Natural killer cell (primary cell): ENCODE measurements around the gene RGS3. TPM values are rescaled to one million over a fixed set of nuclear protein-coding genes. Genes with fewer than 3 reads are reported as not detected.
"Not testable (repeated sequence)": the region's sequence is repeated elsewhere in the genome, so short reads cannot be mapped to it uniquely, and the experiment has no call there.

Experiments
- ATAC-seq, 3 donors: fragments of 150-1000 bp in 2 of 3; fragments of 200-7000 bp in 1 of 3; cut with Tn5 transposase; 1 replicate in 1 of 3; 2 replicates in 2 of 3; pipeline ENCODE4 v1.10.0; 2021; ENCODE audit warnings: mild to moderate bottlenecking in 2 of 3, moderate library complexity in 2 of 3
- DNase-seq, 2 donors: peaks; one replicate each; pipeline versions ENCODE4 v3.0.0 to v3.0.0-alpha.2; 2013 to 2021; ENCODE audit warnings: mixed read lengths in 1 of 2
- H3K27ac ChIP-seq: one replicate; pipeline ENCODE4 v1.5.1; 2013; ENCODE audit warnings: mild to moderate bottlenecking, low read length
- H3K27me3 ChIP-seq: one replicate; pipeline ENCODE4 v1.6.1; 2013; ENCODE audit warnings: low read length; ENCODE audit not compliant: control insufficient read depth, insufficient read depth
- H3K36me3 ChIP-seq: one replicate; pipeline ENCODE4 v1.6.1; 2013; ENCODE audit warnings: low read length; ENCODE audit not compliant: control insufficient read depth, insufficient read depth
- H3K4me1 ChIP-seq: one replicate; pipeline ENCODE4 v1.6.1; 2013; ENCODE audit warnings: low read length; ENCODE audit not compliant: control insufficient read depth, insufficient read depth
- H3K4me3 ChIP-seq: one replicate; pipeline ENCODE4 v1.5.1; 2013; ENCODE audit warnings: low read length
- H3K9me3 ChIP-seq: one replicate; pipeline ENCODE4 v1.6.1; 2013; ENCODE audit warnings: low read length; ENCODE audit not compliant: control insufficient read depth, insufficient read depth
- H3K27ac Mint-ChIP-seq, 2 donors: one replicate each; pipeline ENCODE4 v1.8.0; 2022; ENCODE audit warnings: mild to moderate bottlenecking in 2 of 2, mixed read lengths in 2 of 2, moderate library complexity in 1 of 2
- H3K27me3 Mint-ChIP-seq, 2 donors: one replicate each; pipeline ENCODE4 v1.8.0; 2022; ENCODE audit warnings: low read depth in 2 of 2, mixed read lengths in 2 of 2
- H3K36me3 Mint-ChIP-seq: one replicate; pipeline ENCODE4 v1.8.0; 2022; ENCODE audit warnings: mixed read lengths
- H3K4me1 Mint-ChIP-seq, 2 donors: one replicate each; pipeline ENCODE4 v1.8.0; 2022; ENCODE audit warnings: mixed read lengths in 2 of 2
- H3K4me3 Mint-ChIP-seq: one replicate; pipeline ENCODE4 v1.8.0; 2022; ENCODE audit warnings: mild to moderate bottlenecking, moderate library complexity, mixed read lengths
- H3K9me3 Mint-ChIP-seq, 2 donors: one replicate each; pipeline ENCODE4 v1.8.0; 2022; ENCODE audit warnings: mixed read lengths in 2 of 2
- CTCF ChIP-seq: fragments of 200-600 bp; IDR thresholded peaks from one replicate; pipeline ENCODE4 v1.8.0; 2022; ENCODE audit warnings: antibody characterized with exemption
- WGBS: methylation state at CpG from one replicate; pipeline ENCODE4 v1.1.7; 2013; ENCODE audit warnings: missing lambda C conversion rate; ENCODE audit not compliant: insufficient coverage; 5-methylcytosine and 5-hydroxymethylcytosine counted together
- intact Hi-C: fragments of 100-400 bp; cut with micrococcal nuclease; formaldehyde crosslinking; loops from one replicate; pipeline ENCODE4 v1.14.2; 2022
- total RNA-seq, 4 donors: library from RNA; stranded (reverse); fragments of 120-200 nt in 1 of 4; gene quantifications; one replicate each; pipeline versions ENCODE4 v1.2.3 to v1.2.4, GENCODE V29; 2013 to 2022

The RGS3 gene
- total RNA-seq, 3 donors from 2014 or later (not counting 1 experiment from before 2014, with no cell fraction given), result 148 to 269 (median 190) TPM

GRCh38 chr9:113485761-113486115 is 22.2 kb downstream of the RGS3 start:
- no peak for TF ChIP-seq CTCF
- intact Hi-C loops, result no loop called here
- no peak overlapping the region for H3K27ac Mint-ChIP-seq
- Histone ChIP-seq H3K27me3 (no peaks in the 10 kb centered on the region), H3K9me3 (no peaks in the 10 kb centered on the region), H3K36me3 (no peaks in the 10 kb centered on the region), H3K27ac (no peak overlapping the region), H3K4me3 (no peak overlapping the region), H3K4me1 (peaks cover 6% of the 10 kb centered on the region)
- H3K4me3 Mint-ChIP-seq, result no peak overlapping the region
- no peaks in the 10 kb centered on the region for H3K36me3 Mint-ChIP-seq
- no peak for DNase-seq
- ATAC-seq, result no peak
- no peaks in the 10 kb centered on the region for H3K9me3 Mint-ChIP-seq
- no peaks in the 10 kb centered on the region for H3K27me3 Mint-ChIP-seq
- WGBS, result 90% methylated on average over 5 of the region's 5 CpGs
- peaks cover 5 to 16% of the 10 kb centered on the region in 2 donors for H3K4me1 Mint-ChIP-seq

GRCh38 chr9:113486327-113486726 is 22.8 kb downstream of the RGS3 start:
- Histone ChIP-seq H3K4me1 (peaks cover 2% of the 10 kb centered on the region), H3K27me3 (no peaks in the 10 kb centered on the region), H3K4me3 (no peak overlapping the region), H3K9me3 (no peaks in the 10 kb centered on the region), H3K36me3 (no peaks in the 10 kb centered on the region), H3K27ac (no peak overlapping the region)
- intact Hi-C loops, result no loop called here
- Mint-ChIP-seq H3K4me3 (no peak overlapping the region), H3K27ac (no peak overlapping the region), H3K4me1 (peaks cover 0 to 11% of the 10 kb centered on the region in 2 donors), H3K36me3 (no peaks in the 10 kb centered on the region), H3K27me3 (no peaks in the 10 kb centered on the region), H3K9me3 (no peaks in the 10 kb centered on the region)
- DNase-seq (no peak), ATAC-seq (no peak)
- no peak for TF ChIP-seq CTCF
- WGBS, result 96% methylated on average over 6 of the region's 6 CpGs

- DNase-seq (no peak), ATAC-seq (no peak)
- intact Hi-C loops, result no loop called here
- Histone ChIP-seq H3K27me3 (no peaks in the 10 kb centered on the region), H3K4me1 (no peaks in the 10 kb centered on the region), H3K9me3 (no peaks in the 10 kb centered on the region), H3K4me3 (no peak overlapping the region), H3K36me3 (no peaks in the 10 kb centered on the region), H3K27ac (no peak overlapping the region)
- Mint-ChIP-seq H3K9me3 (no peaks in the 10 kb centered on the region), H3K27ac (no peak overlapping the region), H3K4me3 (no peak overlapping the region), H3K36me3 (no peaks in the 10 kb centered on the region), H3K27me3 (peaks cover 0 to 7% of the 10 kb centered on the region in 2 donors), H3K4me1 (peaks cover 8 to 20% of the 10 kb centered on the region in 2 donors)
- no peak for TF ChIP-seq CTCF
- 89% methylated on average over 4 of the region's 4 CpGs for WGBS
Measured at GRCh38 chr9:113488071-113488470, 24.5 kb downstream of the RGS3 start.

GRCh38 chr9:113488490-113488889 is 25.0 kb downstream of the RGS3 start:
- Histone ChIP-seq H3K4me3 (no peak overlapping the region), H3K36me3 (no peaks in the 10 kb centered on the region), H3K4me1 (no peaks in the 10 kb centered on the region), H3K9me3 (no peaks in the 10 kb centered on the region), H3K27ac (no peak overlapping the region), H3K27me3 (no peaks in the 10 kb centered on the region)
- ATAC-seq, result no peak
- no peak overlapping the region for H3K4me3 Mint-ChIP-seq
- no peaks in the 10 kb centered on the region for H3K36me3 Mint-ChIP-seq
- peaks cover 10 to 22% of the 10 kb centered on the region in 2 donors for H3K4me1 Mint-ChIP-seq
- WGBS, result 89% methylated on average over 12 of the region's 12 CpGs
- peaks cover 0 to 9% of the 10 kb centered on the region in 2 donors for H3K27me3 Mint-ChIP-seq
- H3K9me3 Mint-ChIP-seq, result no peaks in the 10 kb centered on the region
- H3K27ac Mint-ChIP-seq, result no peak overlapping the region
- intact Hi-C loops, result no loop called here
- no peak for DNase-seq
- TF ChIP-seq CTCF, result no peak

GRCh38 chr9:113491147-113491546 is 27.6 kb downstream of the RGS3 start:
- H3K27ac Mint-ChIP-seq, H3K9me3 Mint-ChIP-seq, H3K9me3 ChIP-seq, H3K36me3 ChIP-seq, H3K4me3 Mint-ChIP-seq, H3K4me3 ChIP-seq, H3K36me3 Mint-ChIP-seq, DNase-seq, ATAC-seq, H3K27me3 Mint-ChIP-seq, intact Hi-C loops, H3K27ac ChIP-seq, H3K4me1 ChIP-seq, H3K27me3 ChIP-seq: not testable (repeated sequence)
- peaks cover 23 to 30% of the 10 kb centered on the region in 2 donors for H3K4me1 Mint-ChIP-seq
- WGBS, result 95% methylated on average over 4 of the region's 4 CpGs
